Mesendoderm (in vitro differentiated cells): Measurements from ENCODE around the gene LAMTOR1.

ENCODE experiments used
- DNase-seq: peaks from one replicate; pipeline ENCODE4 v3.0.0; 2013
- H2AK5ac ChIP-seq: 2 replicates; pipeline ENCODE4 v1.6.1; 2013; ENCODE audit warnings: low read length, inconsistent platforms
- H2BK120ac ChIP-seq: 2 replicates; pipeline ENCODE4 v1.6.1; 2013; ENCODE audit warnings: low read depth, mild to moderate bottlenecking, low read length, moderate library complexity, mixed read lengths
- H2BK15ac ChIP-seq: replicated peaks from 2 replicates; pipeline ENCODE4 v1.6.1; 2013; ENCODE audit warnings: low read depth, mild to moderate bottlenecking, moderate library complexity
- H2BK5ac ChIP-seq: 2 replicates; pipeline ENCODE4 v1.6.1; 2013; ENCODE audit warnings: low read length, inconsistent platforms
- H3K18ac ChIP-seq: 2 replicates; pipeline ENCODE4 v1.6.1; 2013; ENCODE audit warnings: mild to moderate bottlenecking, low read length, mixed read lengths
- H3K23ac ChIP-seq: one replicate; pipeline ENCODE4 v1.6.1; 2013; ENCODE audit warnings: low read length
- H3K27ac ChIP-seq: 2 replicates; pipeline ENCODE4 v1.5.1; 2013; ENCODE audit warnings: low read depth, mild to moderate bottlenecking, inconsistent platforms, low read length, moderate library complexity
- H3K27me3 ChIP-seq: 2 replicates; pipeline ENCODE4 v1.6.1; 2013; ENCODE audit warnings: low read length, control low read depth, mild to moderate bottlenecking, inconsistent platforms; ENCODE audit not compliant: insufficient read depth, poor library complexity
- H3K36me3 ChIP-seq: 2 replicates; pipeline ENCODE4 v1.6.1; 2013; ENCODE audit warnings: low read length, inconsistent platforms; ENCODE audit not compliant: control insufficient read depth, insufficient read depth
- H3K4ac ChIP-seq: one replicate; pipeline ENCODE4 v1.6.1; 2013; ENCODE audit warnings: low read depth, mild to moderate bottlenecking, low read length, moderate library complexity
- H3K4me1 ChIP-seq: 2 replicates; pipeline ENCODE4 v1.6.1; 2013; ENCODE audit warnings: low read depth, low read length, inconsistent platforms; ENCODE audit not compliant: control insufficient read depth
- H3K4me2 ChIP-seq: 2 replicates; pipeline ENCODE4 v1.6.1; 2013; ENCODE audit warnings: low read length
- H3K4me3 ChIP-seq: 2 replicates; pipeline ENCODE4 v1.5.1; 2013; ENCODE audit warnings: mild to moderate bottlenecking, low read length
- H3K56ac ChIP-seq: one replicate; pipeline ENCODE4 v1.6.1; 2013; ENCODE audit warnings: low read length
- H3K79me1 ChIP-seq: 2 replicates; pipeline ENCODE4 v1.6.1; 2013; ENCODE audit warnings: low read length, inconsistent platforms
- H3K79me2 ChIP-seq: 2 replicates; pipeline ENCODE4 v1.6.1; 2013; ENCODE audit warnings: mild to moderate bottlenecking, low read length; ENCODE audit not compliant: control insufficient read depth, insufficient read depth
- H3K9ac ChIP-seq: 2 replicates; pipeline ENCODE4 v1.6.1; 2013; ENCODE audit warnings: low read length, inconsistent platforms
- H4K5ac ChIP-seq: one replicate; pipeline ENCODE4 v1.6.1; 2013; ENCODE audit warnings: low read length
- H4K8ac ChIP-seq: one replicate; pipeline ENCODE4 v1.6.1; 2013; ENCODE audit warnings: low read depth, mild to moderate bottlenecking, control low read depth, low read length, moderate library complexity
- WGBS: extraction: QIAGEN DNeasy Blood & Tissue Kit; methylation state at CpG from one replicate; pipeline ENCODE4 v1.1.7; 2013; ENCODE audit warnings: low lambda C conversion rate, missing lambda C conversion rate; ENCODE audit not compliant: insufficient coverage; ENCODE audit errors: extremely low coverage; 5-methylcytosine and 5-hydroxymethylcytosine counted together

LAMTOR1 gene

DNA sequence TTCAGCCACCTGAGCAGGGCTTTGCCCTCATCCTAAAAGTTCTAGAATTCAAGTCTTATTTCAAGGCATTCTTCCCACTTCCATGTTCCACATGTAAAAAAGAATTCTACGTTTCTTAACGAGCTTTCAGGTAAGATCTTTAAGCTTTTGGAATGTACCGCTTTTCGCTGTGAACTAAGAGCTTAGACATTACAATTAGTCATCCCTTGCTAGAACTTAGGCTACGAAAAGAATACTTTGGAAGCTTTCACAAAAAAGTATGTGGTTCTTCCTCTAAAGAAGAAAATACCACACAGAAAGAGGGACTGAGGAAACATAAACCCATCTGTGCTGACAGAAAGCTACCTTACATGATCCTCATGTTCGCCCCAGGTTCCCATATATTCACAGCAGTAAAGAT, 24.6 kb downstream of the LAMTOR1 start:
- no peak overlapping the region for H3K4ac ChIP-seq
- H3K27ac ChIP-seq: no peak overlapping the region
- no peak overlapping the region for H2BK15ac ChIP-seq
- H3K4me2 ChIP-seq: no peak overlapping the region
- peaks cover 39% of the 10 kb centered on the region for H3K79me2 ChIP-seq
- no peak overlapping the region for H2BK120ac ChIP-seq
- H3K56ac ChIP-seq: peak overlapping the region; percentile 30
- H2AK5ac ChIP-seq: no peak overlapping the region
- no peak for DNase-seq
- H3K23ac ChIP-seq: no peak overlapping the region
- no peaks in the 10 kb centered on the region for H3K36me3 ChIP-seq
- no peak overlapping the region for H3K18ac ChIP-seq
- no peaks in the 10 kb centered on the region for H3K27me3 ChIP-seq
- H3K4me3 ChIP-seq: no peak overlapping the region
- no peak overlapping the region for H4K5ac ChIP-seq
- no peaks in the 10 kb centered on the region for H3K4me1 ChIP-seq
- peaks cover 7% of the 10 kb centered on the region for H3K79me1 ChIP-seq
- no CpG with 5 or more reads among the region's 6 CpGs for WGBS
- H3K9ac ChIP-seq: peak overlapping the region; percentile 38
- H2BK5ac ChIP-seq: no peak overlapping the region
- H4K8ac ChIP-seq: no peak overlapping the region

DNA sequence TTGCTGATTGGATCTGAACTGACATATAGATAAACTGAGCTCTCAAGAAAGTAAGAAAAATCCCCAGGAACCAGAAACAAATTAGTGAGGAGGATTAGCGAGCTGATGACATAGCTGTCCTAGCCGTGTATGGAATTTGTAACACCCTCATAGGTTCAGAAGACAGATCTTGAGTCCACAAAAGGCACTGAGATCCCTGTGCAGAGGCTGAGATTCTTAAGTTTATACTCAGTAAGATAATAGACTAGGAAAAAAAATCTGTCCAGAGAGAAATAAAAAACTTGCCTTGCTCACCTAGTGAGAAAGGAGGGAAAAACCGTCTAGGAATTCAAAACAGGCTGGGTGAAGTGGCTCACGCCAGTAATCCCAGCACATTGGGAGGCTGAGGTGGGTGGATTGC, 27.3 kb downstream of the LAMTOR1 start:
- Histone ChIP-seq H4K8ac (no peak overlapping the region), H3K4me1 (peaks cover 6% of the 10 kb centered on the region), H3K79me2 (peaks cover 56% of the 10 kb centered on the region), H3K27ac (no peak overlapping the region), H2BK120ac (no peak overlapping the region), H3K18ac (no peak overlapping the region), H4K5ac (no peak overlapping the region), H3K23ac (no peak overlapping the region), H2AK5ac (no peak overlapping the region), H3K4ac (no peak overlapping the region), H3K9ac (no peak overlapping the region), H3K4me2 (no peak overlapping the region), H2BK15ac (no peak overlapping the region), H2BK5ac (no peak overlapping the region), H3K36me3 (no peaks in the 10 kb centered on the region), H3K56ac (no peak overlapping the region), H3K79me1 (peaks cover 10% of the 10 kb centered on the region), H3K4me3 (no peak overlapping the region), H3K27me3 (no peaks in the 10 kb centered on the region)
- DNase-seq: no peak
- WGBS: no CpG with 5 or more reads among the region's 4 CpGs

DNA sequence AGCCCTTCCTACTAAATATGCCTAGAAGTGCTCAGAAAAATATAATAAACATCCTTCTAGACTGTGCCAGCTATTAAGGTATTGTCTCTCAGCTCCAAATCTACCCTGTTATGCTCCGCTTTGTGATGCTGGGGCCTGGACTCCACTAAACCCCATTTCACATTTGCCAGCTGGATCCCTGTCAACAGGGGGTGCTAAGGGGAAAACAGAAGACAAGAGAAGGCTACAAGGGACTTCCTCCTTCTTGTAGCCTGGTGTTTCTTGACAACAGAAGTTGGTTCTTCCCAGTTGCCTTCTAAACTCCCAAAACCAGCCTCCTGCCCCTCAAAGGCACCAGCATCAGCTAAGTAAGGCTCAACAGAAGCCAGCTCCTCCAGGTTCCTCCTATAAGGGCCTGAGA, 28.0 kb downstream of the LAMTOR1 start:
- Histone ChIP-seq H3K79me1 (peaks cover 10% of the 10 kb centered on the region), H3K27me3 (no peaks in the 10 kb centered on the region), H3K36me3 (no peaks in the 10 kb centered on the region), H4K5ac (no peak overlapping the region), H2AK5ac (no peak overlapping the region), H3K9ac (no peak overlapping the region), H2BK15ac (no peak overlapping the region), H3K18ac (no peak overlapping the region), H3K4me1 (peaks cover 6% of the 10 kb centered on the region), H3K4me2 (no peak overlapping the region), H2BK5ac (no peak overlapping the region), H3K79me2 (peaks cover 58% of the 10 kb centered on the region), H2BK120ac (no peak overlapping the region), H3K56ac (no peak overlapping the region), H3K27ac (no peak overlapping the region), H3K4ac (no peak overlapping the region), H3K23ac (no peak overlapping the region), H3K4me3 (no peak overlapping the region), H4K8ac (no peak overlapping the region)
- no CpG with 5 or more reads among the region's 1 CpG for WGBS
- DNase-seq: peak; percentile 69

DNA sequence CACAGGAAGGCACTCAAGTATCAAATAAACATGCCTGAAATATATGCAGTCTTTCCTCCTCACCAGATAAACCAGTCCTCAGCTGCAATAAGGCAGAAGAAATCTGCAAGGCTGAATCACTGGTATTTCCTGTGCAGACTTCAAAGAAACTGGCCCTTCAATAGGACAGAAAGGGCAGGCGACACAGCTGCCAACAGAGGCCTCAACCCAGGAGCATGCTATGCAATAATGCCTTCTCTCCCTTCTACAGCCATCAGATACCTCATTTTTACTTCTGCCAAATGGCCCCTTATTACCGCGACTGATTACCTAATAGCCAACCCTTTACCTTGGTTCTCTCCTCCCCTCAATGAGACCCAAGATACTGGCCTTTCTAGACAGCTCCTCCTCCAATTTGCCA, 30.7 kb downstream of the LAMTOR1 start:
- Histone ChIP-seq H3K4me1 (peaks cover 11% of the 10 kb centered on the region), H3K79me2 (peaks cover 42% of the 10 kb centered on the region), H3K23ac (no peak overlapping the region), H2BK15ac (no peak overlapping the region), H3K4me3 (no peak overlapping the region), H3K27ac (no peak overlapping the region), H3K56ac (no peak overlapping the region), H2BK120ac (no peak overlapping the region), H3K79me1 (peaks cover 10% of the 10 kb centered on the region), H3K36me3 (no peaks in the 10 kb centered on the region), H3K27me3 (no peaks in the 10 kb centered on the region), H2AK5ac (no peak overlapping the region), H4K5ac (no peak overlapping the region), H3K9ac (no peak overlapping the region), H3K4ac (no peak overlapping the region), H3K18ac (no peak overlapping the region), H3K4me2 (no peak overlapping the region), H2BK5ac (no peak overlapping the region), H4K8ac (no peak overlapping the region)
- no CpG with 5 or more reads among the region's 3 CpGs for WGBS
- DNase-seq: peak; percentile 59

DNA sequence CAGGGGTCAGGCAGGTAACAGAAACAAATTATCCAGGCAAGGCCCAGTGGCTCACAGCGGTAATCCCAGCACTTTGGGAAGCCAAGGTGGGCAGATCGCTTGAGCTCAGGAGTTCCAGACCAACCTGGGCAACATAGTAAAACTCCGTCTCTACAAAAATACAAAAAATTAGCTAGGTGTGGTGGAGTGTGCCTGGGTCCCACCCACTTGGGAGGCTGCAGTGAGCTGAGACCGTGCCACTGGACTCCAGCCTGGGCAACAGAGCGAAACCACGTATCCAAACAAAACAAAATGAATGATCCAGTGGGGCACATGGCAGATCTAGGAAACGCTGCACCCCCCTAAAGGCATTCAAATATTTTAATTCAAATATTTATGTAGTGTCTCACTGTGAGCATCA, 32.6 kb downstream of the LAMTOR1 start:
- no peak overlapping the region for H3K27ac ChIP-seq
- H3K4me2 ChIP-seq: no peak overlapping the region
- no peak overlapping the region for H2BK15ac ChIP-seq
- no peak overlapping the region for H3K4ac ChIP-seq
- peaks cover 19% of the 10 kb centered on the region for H3K4me1 ChIP-seq
- H3K27me3 ChIP-seq: no peaks in the 10 kb centered on the region
- no peak overlapping the region for H4K5ac ChIP-seq
- no peak overlapping the region for H3K9ac ChIP-seq
- no peak overlapping the region for H2BK120ac ChIP-seq
- peaks cover 39% of the 10 kb centered on the region for H3K79me2 ChIP-seq
- no peak overlapping the region for H3K56ac ChIP-seq
- H2BK5ac ChIP-seq: no peak overlapping the region
- H3K4me3 ChIP-seq: no peak overlapping the region
- H3K36me3 ChIP-seq: no peaks in the 10 kb centered on the region
- no peak overlapping the region for H4K8ac ChIP-seq
- no peak overlapping the region for H3K18ac ChIP-seq
- WGBS: no CpG with 5 or more reads among the region's 7 CpGs
- no peak for DNase-seq
- H3K23ac ChIP-seq: no peak overlapping the region
- H2AK5ac ChIP-seq: no peak overlapping the region
- H3K79me1 ChIP-seq: peaks cover 19% of the 10 kb centered on the region

DNA sequence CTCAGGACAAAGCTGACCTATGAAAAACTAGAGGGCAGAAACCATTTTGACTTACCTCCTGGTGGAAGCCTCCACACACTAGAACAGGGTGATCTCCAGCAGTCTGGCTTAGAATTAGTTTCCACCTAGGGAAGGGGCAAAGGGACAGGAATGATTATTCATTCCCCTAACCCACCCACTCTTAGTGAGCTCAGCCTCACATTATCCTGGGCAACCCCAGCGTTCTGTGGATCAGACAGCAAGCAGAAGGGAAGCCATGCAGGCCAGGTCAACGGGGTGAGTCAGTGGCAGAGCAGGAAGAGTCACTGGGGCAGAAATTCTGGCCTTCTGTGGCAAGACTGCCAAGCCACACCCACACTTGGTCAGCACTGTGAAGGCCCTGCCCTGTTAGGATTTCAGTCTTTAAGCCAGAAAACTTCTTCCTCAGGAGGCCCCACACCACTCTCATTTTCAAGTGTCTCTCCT, 33.3 kb downstream of the LAMTOR1 start:
- Histone ChIP-seq H2AK5ac (no peak overlapping the region), H3K4me1 (peaks cover 19% of the 10 kb centered on the region), H3K27me3 (no peaks in the 10 kb centered on the region), H3K4ac (no peak overlapping the region), H4K5ac (no peak overlapping the region), H3K27ac (no peak overlapping the region), H3K36me3 (no peaks in the 10 kb centered on the region), H3K18ac (no peak overlapping the region), H2BK15ac (no peak overlapping the region), H4K8ac (no peak overlapping the region), H2BK5ac (no peak overlapping the region), H3K79me1 (peaks cover 16% of the 10 kb centered on the region), H3K9ac (peak overlapping the region; percentile 12), H3K4me3 (no peak overlapping the region), H3K56ac (peak overlapping the region; percentile 36), H3K79me2 (peaks cover 34% of the 10 kb centered on the region), H3K23ac (no peak overlapping the region), H3K4me2 (no peak overlapping the region), H2BK120ac (no peak overlapping the region)
- DNase-seq: peak; percentile 71
- WGBS: no CpG with 5 or more reads among the region's 2 CpGs
